ENCODE data around the gene KCNIP1.

Gene KCNIP1

GRCh38 chr5:170468633-170469285 is 35.1 kb upstream of the KCNIP1 start:
- Mint-ChIP-seq H3K36me3 (ENCODE audit: low read depth) (no peaks in the 10 kb centered on the region), H3K9me3 (no peaks in the 10 kb centered on the region), H3K27me3 (ENCODE audit: low read depth) (peaks cover 16% of the 10 kb centered on the region), H3K27ac (no peak overlapping the region), H3K4me3 (no peak overlapping the region), H3K4me1 (peaks cover 10% of the 10 kb centered on the region)
- TF ChIP-seq, protein P1, sequence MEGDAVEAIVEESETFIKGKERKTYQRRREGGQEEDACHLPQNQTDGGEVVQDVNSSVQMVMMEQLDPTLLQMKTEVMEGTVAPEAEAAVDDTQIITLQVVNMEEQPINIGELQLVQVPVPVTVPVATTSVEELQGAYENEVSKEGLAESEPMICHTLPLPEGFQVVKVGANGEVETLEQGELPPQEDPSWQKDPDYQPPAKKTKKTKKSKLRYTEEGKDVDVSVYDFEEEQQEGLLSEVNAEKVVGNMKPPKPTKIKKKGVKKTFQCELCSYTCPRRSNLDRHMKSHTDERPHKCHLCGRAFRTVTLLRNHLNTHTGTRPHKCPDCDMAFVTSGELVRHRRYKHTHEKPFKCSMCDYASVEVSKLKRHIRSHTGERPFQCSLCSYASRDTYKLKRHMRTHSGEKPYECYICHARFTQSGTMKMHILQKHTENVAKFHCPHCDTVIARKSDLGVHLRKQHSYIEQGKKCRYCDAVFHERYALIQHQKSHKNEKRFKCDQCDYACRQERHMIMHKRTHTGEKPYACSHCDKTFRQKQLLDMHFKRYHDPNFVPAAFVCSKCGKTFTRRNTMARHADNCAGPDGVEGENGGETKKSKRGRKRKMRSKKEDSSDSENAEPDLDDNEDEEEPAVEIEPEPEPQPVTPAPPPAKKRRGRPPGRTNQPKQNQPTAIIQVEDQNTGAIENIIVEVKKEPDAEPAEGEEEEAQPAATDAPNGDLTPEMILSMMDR (IDR thresholded peaks at IDR 0.05; ENCODE audit: unreplicated experiment in 3 of 3): no peak

- Mint-ChIP-seq H3K9me3 (no peaks in the 10 kb centered on the region), H3K4me3 (no peak overlapping the region), H3K27me3 (ENCODE audit: low read depth) (peaks cover 17% of the 10 kb centered on the region), H3K27ac (no peak overlapping the region), H3K4me1 (peaks cover 10% of the 10 kb centered on the region), H3K36me3 (ENCODE audit: low read depth) (no peaks in the 10 kb centered on the region)
- TF ChIP-seq, protein P1 (IDR thresholded peaks at IDR 0.05; ENCODE audit: unreplicated experiment in 3 of 3): no peak
Measured at GRCh38 chr5:170469414-170469813, 34.4 kb upstream of the KCNIP1 start.

GRCh38 chr5:170470275-170470674 is 33.5 kb upstream of the KCNIP1 start:
- TF ChIP-seq, protein P1 (IDR thresholded peaks at IDR 0.05; ENCODE audit: unreplicated experiment in 3 of 3): no peak
- no peaks in the 10 kb centered on the region for H3K9me3 Mint-ChIP-seq
- no peak overlapping the region for H3K4me3 Mint-ChIP-seq
- no peaks in the 10 kb centered on the region for H3K36me3 Mint-ChIP-seq (ENCODE audit: low read depth)
- peaks cover 17% of the 10 kb centered on the region for H3K27me3 Mint-ChIP-seq (ENCODE audit: low read depth)
- H3K27ac Mint-ChIP-seq: no peak overlapping the region
- H3K4me1 Mint-ChIP-seq: peaks cover 13% of the 10 kb centered on the region

DNA sequence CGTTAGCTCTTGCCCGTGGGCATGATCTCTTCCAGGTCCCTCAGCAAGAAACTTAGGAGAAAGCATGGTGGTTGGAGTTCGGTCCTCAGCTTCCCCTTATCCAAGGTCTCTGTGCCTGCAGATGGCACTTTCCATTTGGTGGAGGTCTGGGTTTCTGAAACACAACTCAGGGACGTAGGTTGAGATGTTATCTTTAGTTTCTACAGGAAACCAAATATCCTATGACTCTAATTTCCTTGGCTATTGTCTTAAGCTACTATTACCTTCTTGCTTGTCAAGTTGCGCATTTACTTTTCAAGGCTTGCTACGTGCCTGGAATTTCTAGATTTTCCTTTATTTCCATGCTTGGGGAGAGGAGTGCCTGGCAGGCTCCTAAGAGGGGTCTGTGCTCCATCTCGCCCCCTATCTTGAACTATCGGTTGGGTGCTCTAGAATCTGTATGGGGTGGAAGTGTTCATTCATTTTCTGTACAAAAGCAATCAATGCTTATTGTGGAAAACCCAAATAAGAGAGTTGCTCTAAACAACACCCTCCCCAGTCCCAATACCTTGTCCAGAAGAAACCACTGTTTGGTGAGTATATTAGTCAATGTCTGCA is 32.9 kb upstream of the KCNIP1 start:
- Mint-ChIP-seq H3K36me3 (ENCODE audit: low read depth) (no peaks in the 10 kb centered on the region), H3K27me3 (ENCODE audit: low read depth) (peaks cover 17% of the 10 kb centered on the region), H3K4me1 (peaks cover 18% of the 10 kb centered on the region), H3K4me3 (no peak overlapping the region), H3K27ac (peak overlapping the region in 1 of 3 experiments; percentile 46), H3K9me3 (no peaks in the 10 kb centered on the region)
- TF ChIP-seq, protein P1 (IDR thresholded peaks at IDR 0.05; ENCODE audit: unreplicated experiment in 3 of 3): no peak

DNA sequence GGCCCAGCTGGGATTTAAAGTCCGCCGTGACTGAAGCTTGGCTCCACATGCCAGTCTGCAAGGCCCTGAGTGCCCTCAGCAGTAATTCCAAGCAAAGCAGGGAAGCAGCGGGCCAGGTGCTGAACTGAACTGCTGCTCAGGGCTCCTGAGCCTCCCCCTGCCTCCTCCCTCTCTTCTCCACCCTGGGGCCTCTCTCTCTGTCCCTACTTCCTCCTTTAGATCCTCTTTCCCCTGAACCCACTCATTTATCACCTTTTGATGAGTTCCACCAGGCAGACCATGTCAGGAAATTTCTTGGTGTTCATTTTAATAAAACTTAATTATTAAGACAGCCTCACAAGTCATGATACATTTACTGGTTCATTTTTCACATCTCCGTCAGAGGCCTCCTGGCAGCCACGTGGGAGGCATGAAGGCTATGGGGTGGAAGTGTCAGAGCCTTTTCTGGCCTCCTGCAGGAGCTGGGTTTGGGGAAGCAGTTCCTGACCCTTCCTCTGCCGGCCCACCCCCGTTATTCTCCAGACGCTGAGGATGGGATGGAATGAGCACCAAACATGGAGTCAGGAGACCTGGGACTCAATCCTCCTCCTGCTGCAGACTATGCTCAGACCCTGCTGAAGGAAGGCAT is 32.2 kb upstream of the KCNIP1 start:
- Mint-ChIP-seq H3K4me3 (no peak overlapping the region), H3K36me3 (ENCODE audit: low read depth) (no peaks in the 10 kb centered on the region), H3K27ac (peak overlapping the region in 1 of 3 experiments; percentile 18), H3K27me3 (ENCODE audit: low read depth) (peaks cover 17% of the 10 kb centered on the region), H3K4me1 (peaks cover 24% of the 10 kb centered on the region), H3K9me3 (no peaks in the 10 kb centered on the region)
- TF ChIP-seq, protein P1 (IDR thresholded peaks at IDR 0.05; ENCODE audit: unreplicated experiment in 3 of 3): no peak
